Measurements from ENCODE around the gene GRID2. TPM values are rescaled to one million over a fixed set of nuclear protein-coding genes. Genes with fewer than 3 reads are reported as not detected.

GRID2 gene
- polyA plus RNA-seq, 2 donors = 0.02 TPM; not detected in 1

DNA sequence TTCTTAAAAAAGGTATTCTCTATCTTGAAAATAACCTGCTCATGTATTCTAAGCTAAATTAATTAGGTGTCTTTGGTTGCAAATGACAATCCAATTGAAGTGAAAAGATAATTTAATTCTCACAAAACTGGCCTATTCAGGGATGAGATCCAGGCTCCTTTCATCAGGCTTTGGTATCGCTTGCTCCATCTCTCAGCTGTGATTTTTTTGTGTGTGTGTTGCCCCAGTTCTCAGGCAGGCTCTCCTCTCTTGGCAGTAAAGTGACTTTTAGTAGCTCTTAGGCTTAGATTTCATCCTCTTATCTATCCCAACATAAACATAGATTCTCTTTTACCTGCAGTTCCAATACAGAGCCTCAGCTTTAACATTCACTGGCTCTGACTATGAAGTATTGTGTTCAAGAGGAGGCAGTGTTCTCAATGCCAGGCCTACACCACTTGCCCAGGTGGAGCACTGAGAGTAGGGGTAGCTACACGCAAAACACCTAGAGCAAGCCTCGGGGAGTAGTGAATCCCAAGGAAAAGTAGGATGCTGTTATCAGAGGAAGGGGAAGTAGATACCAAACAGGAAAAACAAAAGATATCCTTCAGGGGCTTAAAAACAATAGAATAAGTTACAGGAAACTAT, 1132.3 kb downstream of the GRID2 start:
- H3K4me1 ChIP-seq (ENCODE audit: control insufficient read depth in 2 of 2, insufficient read depth in 2 of 2, low read length in 1 of 2) = no peaks in the 10 kb centered on the region
- H3K27ac ChIP-seq (ENCODE audit: low read depth in 2 of 2, low read length in 1 of 2) = no peak overlapping the region
- H3K27me3 ChIP-seq (ENCODE audit: control insufficient read depth in 1 of 2, insufficient read depth in 2 of 2, low read length in 2 of 2) = no peaks in the 10 kb centered on the region
- WGBS, 2 donors = 84 to 86% methylated on average over 3 of the region's 3 CpGs
- no peaks in the 10 kb centered on the region for H3K9me3 ChIP-seq (ENCODE audit: control insufficient read depth in 2 of 2, insufficient read depth in 1 of 2, low read depth in 1 of 2, low read length in 1 of 2)
- no peaks in the 10 kb centered on the region for H3K36me3 ChIP-seq (ENCODE audit: control insufficient read depth in 2 of 2, insufficient read depth in 2 of 2, low read length in 1 of 2)
- H3K4me3 ChIP-seq (ENCODE audit: low read depth in 1 of 2, low read length in 2 of 2) = no peak overlapping the region

DNA sequence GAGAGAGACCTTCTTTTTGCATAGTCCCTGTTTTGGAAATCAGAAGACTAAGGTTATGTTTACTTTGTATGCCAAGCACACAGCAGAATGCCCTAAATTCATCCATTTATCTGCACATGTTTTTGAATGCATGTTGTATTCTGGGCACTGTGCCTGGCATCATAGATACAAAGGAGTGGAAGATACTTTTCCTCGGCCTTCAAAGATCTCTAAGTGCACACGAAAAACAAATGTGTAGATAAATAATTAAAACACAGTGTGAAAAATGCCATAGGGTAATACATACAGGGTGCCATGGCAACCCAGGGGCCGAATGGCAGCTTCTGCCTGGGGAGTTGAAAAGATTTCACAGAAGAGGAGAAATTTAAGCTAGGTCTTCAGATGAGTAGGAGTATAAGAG, 1134.2 kb downstream of the GRID2 start:
- no peaks in the 10 kb centered on the region for H3K9me3 ChIP-seq (ENCODE audit: control insufficient read depth in 2 of 2, insufficient read depth in 1 of 2, low read depth in 1 of 2, low read length in 1 of 2)
- no peaks in the 10 kb centered on the region for H3K4me1 ChIP-seq (ENCODE audit: control insufficient read depth in 2 of 2, insufficient read depth in 2 of 2, low read length in 1 of 2)
- 71 to 72% methylated on average over 3 of the region's 3 CpGs for WGBS, 2 donors
- no peaks in the 10 kb centered on the region for H3K36me3 ChIP-seq (ENCODE audit: control insufficient read depth in 2 of 2, insufficient read depth in 2 of 2, low read length in 1 of 2)
- no peak overlapping the region for H3K4me3 ChIP-seq (ENCODE audit: low read depth in 1 of 2, low read length in 2 of 2)
- H3K27ac ChIP-seq (ENCODE audit: low read depth in 2 of 2, low read length in 1 of 2) = no peak overlapping the region
- no peaks in the 10 kb centered on the region for H3K27me3 ChIP-seq (ENCODE audit: control insufficient read depth in 1 of 2, insufficient read depth in 2 of 2, low read length in 2 of 2)

DNA sequence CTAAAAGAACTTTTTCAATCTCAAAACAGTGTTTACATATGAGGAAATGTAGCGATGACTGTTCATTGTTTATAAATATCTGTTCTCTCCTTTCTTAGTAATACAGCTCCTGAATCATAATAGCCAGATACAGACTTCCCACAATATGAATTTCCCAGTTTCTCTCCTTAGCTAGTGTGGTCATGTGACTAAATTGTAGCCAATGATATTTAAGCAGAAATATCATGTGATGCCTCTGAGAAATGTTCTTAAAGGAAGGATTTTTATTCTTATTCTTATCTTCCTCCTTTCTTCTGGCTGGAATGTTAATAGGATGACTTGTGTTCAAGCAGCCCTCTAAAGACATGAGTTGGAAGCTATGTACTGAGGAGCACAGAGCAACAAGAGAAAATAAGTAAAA, 1141.1 kb downstream of the GRID2 start:
- H3K36me3 ChIP-seq (ENCODE audit: control insufficient read depth in 2 of 2, insufficient read depth in 2 of 2, low read length in 1 of 2) = no peaks in the 10 kb centered on the region
- 83 to 88% methylated on average over 1 of the region's 1 CpG for WGBS, 2 donors
- H3K27ac ChIP-seq (ENCODE audit: low read depth in 2 of 2, low read length in 1 of 2) = no peak overlapping the region
- no peaks in the 10 kb centered on the region for H3K27me3 ChIP-seq (ENCODE audit: control insufficient read depth in 1 of 2, insufficient read depth in 2 of 2, low read length in 2 of 2)
- no peaks in the 10 kb centered on the region for H3K9me3 ChIP-seq (ENCODE audit: control insufficient read depth in 2 of 2, insufficient read depth in 1 of 2, low read depth in 1 of 2, low read length in 1 of 2)
- H3K4me3 ChIP-seq (ENCODE audit: low read depth in 1 of 2, low read length in 2 of 2) = no peak overlapping the region
- H3K4me1 ChIP-seq (ENCODE audit: control insufficient read depth in 2 of 2, insufficient read depth in 2 of 2, low read length in 1 of 2) = no peaks in the 10 kb centered on the region

- Histone ChIP-seq H3K4me1 (ENCODE audit: control insufficient read depth in 2 of 2, insufficient read depth in 2 of 2, low read length in 1 of 2) (no peaks in the 10 kb centered on the region), H3K4me3 (ENCODE audit: low read depth in 1 of 2, low read length in 2 of 2) (no peak overlapping the region)
- WGBS, 2 donors = 79 to 85% methylated on average over 1 of the region's 1 CpG
Observed at GRCh38 chr4:93446038-93446437, 1142.3 kb downstream of the GRID2 start.

GRCh38 chr4:93448691-93449293, 1145.0 kb downstream of the GRID2 start:
- H3K27me3 ChIP-seq (ENCODE audit: control insufficient read depth in 1 of 2, insufficient read depth in 2 of 2, low read length in 2 of 2) = no peaks in the 10 kb centered on the region
- 89 to 100% methylated on average over 1 of the region's 1 CpG for WGBS, 2 donors

More at GRCh38 chr4:93446038-93446437, 1142.3 kb downstream of the GRID2 start:
- Histone ChIP-seq H3K36me3 (ENCODE audit: control insufficient read depth in 2 of 2, insufficient read depth in 2 of 2, low read length in 1 of 2) (no peaks in the 10 kb centered on the region), H3K27me3 (ENCODE audit: control insufficient read depth in 1 of 2, insufficient read depth in 2 of 2, low read length in 2 of 2) (no peaks in the 10 kb centered on the region), H3K27ac (ENCODE audit: low read depth in 2 of 2, low read length in 1 of 2) (no peak overlapping the region), H3K9me3 (ENCODE audit: control insufficient read depth in 2 of 2, insufficient read depth in 1 of 2, low read depth in 1 of 2, low read length in 1 of 2) (no peaks in the 10 kb centered on the region)

DNA sequence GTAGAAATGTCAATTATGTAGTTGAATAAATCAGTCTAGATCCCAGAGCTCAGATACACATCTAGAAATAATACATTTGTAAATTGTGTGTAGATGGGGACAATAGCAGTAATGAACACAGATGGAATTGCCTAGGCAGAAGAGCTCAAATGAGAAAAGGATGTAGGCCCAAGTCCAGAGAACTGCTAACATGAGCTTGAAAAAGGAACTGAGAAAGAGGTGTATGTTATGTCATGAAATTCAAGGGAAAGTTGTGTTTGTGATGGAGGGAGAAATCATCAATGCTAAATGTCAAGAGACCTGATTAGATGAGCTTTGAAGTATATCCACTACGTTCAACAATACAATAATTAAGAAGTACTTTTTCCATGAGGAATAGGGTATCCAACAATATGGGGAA, 1148.2 kb downstream of the GRID2 start:
- H3K36me3 ChIP-seq (ENCODE audit: control insufficient read depth in 2 of 2, insufficient read depth in 2 of 2, low read length in 1 of 2) = no peaks in the 10 kb centered on the region
- no peaks in the 10 kb centered on the region for H3K27me3 ChIP-seq (ENCODE audit: control insufficient read depth in 1 of 2, insufficient read depth in 2 of 2, low read length in 2 of 2)
- H3K9me3 ChIP-seq (ENCODE audit: control insufficient read depth in 2 of 2, insufficient read depth in 1 of 2, low read depth in 1 of 2, low read length in 1 of 2) = no peaks in the 10 kb centered on the region
- H3K4me3 ChIP-seq (ENCODE audit: low read depth in 1 of 2, low read length in 2 of 2) = no peak overlapping the region
- no peak overlapping the region for H3K27ac ChIP-seq (ENCODE audit: low read depth in 2 of 2, low read length in 1 of 2)
- 62 to 68% methylated on average over 1 of the region's 1 CpG for WGBS, 2 donors
- no peaks in the 10 kb centered on the region for H3K4me1 ChIP-seq (ENCODE audit: control insufficient read depth in 2 of 2, insufficient read depth in 2 of 2, low read length in 1 of 2)

More at GRCh38 chr4:93448691-93449293, 1145.0 kb downstream of the GRID2 start:
- Histone ChIP-seq H3K36me3 (ENCODE audit: control insufficient read depth in 2 of 2, insufficient read depth in 2 of 2, low read length in 1 of 2) (no peaks in the 10 kb centered on the region), H3K4me1 (ENCODE audit: control insufficient read depth in 2 of 2, insufficient read depth in 2 of 2, low read length in 1 of 2) (no peaks in the 10 kb centered on the region), H3K27ac (ENCODE audit: low read depth in 2 of 2, low read length in 1 of 2) (no peak overlapping the region), H3K9me3 (ENCODE audit: control insufficient read depth in 2 of 2, insufficient read depth in 1 of 2, low read depth in 1 of 2, low read length in 1 of 2) (no peaks in the 10 kb centered on the region), H3K4me3 (ENCODE audit: low read depth in 1 of 2, low read length in 2 of 2) (no peak overlapping the region)

DNA sequence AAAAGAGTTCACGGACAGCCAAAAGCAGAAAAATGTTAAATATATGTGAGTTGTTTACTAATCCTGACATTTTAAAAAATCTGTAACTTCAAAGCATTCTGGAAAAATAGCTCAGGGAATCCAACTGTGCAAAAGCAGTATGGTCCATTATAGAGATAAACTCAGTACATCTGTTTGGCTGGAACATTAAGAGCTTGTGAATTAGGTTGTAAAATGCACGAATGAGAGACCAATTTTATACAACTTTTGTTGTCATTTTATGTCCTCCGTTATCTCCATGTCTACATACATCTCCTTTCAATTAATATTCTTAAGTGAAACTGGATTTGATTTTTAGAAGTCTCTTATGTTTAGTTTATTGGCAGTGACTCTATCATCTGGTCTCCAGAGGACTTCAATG, 1157.8 kb downstream of the GRID2 start:
- 62 to 65% methylated on average over 3 of the region's 3 CpGs for WGBS, 2 donors
- Histone ChIP-seq H3K27ac (ENCODE audit: low read depth in 2 of 2, low read length in 1 of 2) (no peak overlapping the region), H3K27me3 (ENCODE audit: control insufficient read depth in 1 of 2, insufficient read depth in 2 of 2, low read length in 2 of 2) (no peaks in the 10 kb centered on the region), H3K4me1 (ENCODE audit: control insufficient read depth in 2 of 2, insufficient read depth in 2 of 2, low read length in 1 of 2) (no peaks in the 10 kb centered on the region), H3K9me3 (ENCODE audit: control insufficient read depth in 2 of 2, insufficient read depth in 1 of 2, low read depth in 1 of 2, low read length in 1 of 2) (no peaks in the 10 kb centered on the region), H3K36me3 (ENCODE audit: control insufficient read depth in 2 of 2, insufficient read depth in 2 of 2, low read length in 1 of 2) (no peaks in the 10 kb centered on the region), H3K4me3 (ENCODE audit: low read depth in 1 of 2, low read length in 2 of 2) (no peak overlapping the region)

- 79 to 86% methylated on average over 2 of the region's 2 CpGs for WGBS, 2 donors
- Histone ChIP-seq H3K36me3 (ENCODE audit: control insufficient read depth in 2 of 2, insufficient read depth in 2 of 2, low read length in 1 of 2) (no peaks in the 10 kb centered on the region), H3K4me1 (ENCODE audit: control insufficient read depth in 2 of 2, insufficient read depth in 2 of 2, low read length in 1 of 2) (no peaks in the 10 kb centered on the region), H3K9me3 (ENCODE audit: control insufficient read depth in 2 of 2, insufficient read depth in 1 of 2, low read depth in 1 of 2, low read length in 1 of 2) (no peaks in the 10 kb centered on the region), H3K27ac (ENCODE audit: low read depth in 2 of 2, low read length in 1 of 2) (no peak overlapping the region), H3K4me3 (ENCODE audit: low read depth in 1 of 2, low read length in 2 of 2) (no peak overlapping the region), H3K27me3 (ENCODE audit: control insufficient read depth in 1 of 2, insufficient read depth in 2 of 2, low read length in 2 of 2) (no peaks in the 10 kb centered on the region)
Observed at GRCh38 chr4:93466446-93466845, 1162.7 kb downstream of the GRID2 start.

GRCh38 chr4:93467484-93468155, 1163.9 kb downstream of the GRID2 start:
- no peaks in the 10 kb centered on the region for H3K4me1 ChIP-seq (ENCODE audit: control insufficient read depth in 2 of 2, insufficient read depth in 2 of 2, low read length in 1 of 2)
- no peak overlapping the region for H3K27ac ChIP-seq (ENCODE audit: low read depth in 2 of 2, low read length in 1 of 2)
- H3K27me3 ChIP-seq (ENCODE audit: control insufficient read depth in 1 of 2, insufficient read depth in 2 of 2, low read length in 2 of 2) = no peaks in the 10 kb centered on the region
- no peaks in the 10 kb centered on the region for H3K9me3 ChIP-seq (ENCODE audit: control insufficient read depth in 2 of 2, insufficient read depth in 1 of 2, low read depth in 1 of 2, low read length in 1 of 2)
- no peak overlapping the region for H3K4me3 ChIP-seq (ENCODE audit: low read depth in 1 of 2, low read length in 2 of 2)
- 59 to 72% methylated on average over 1 of the region's 1 CpG for WGBS, 2 donors
- H3K36me3 ChIP-seq (ENCODE audit: control insufficient read depth in 2 of 2, insufficient read depth in 2 of 2, low read length in 1 of 2) = no peaks in the 10 kb centered on the region
